Skeletal muscle satellite cell (primary cell): Measurements from ENCODE around the gene ZNF710.
"Not testable (repeated sequence)": the region's sequence is repeated elsewhere in the genome, so short reads cannot be mapped to it uniquely, and the experiment has no call there.

Experiments
- H3K27me3 ChIP-seq: 2 replicates; pipeline ENCODE4 v1.7.0; 2013; ENCODE audit warnings: low read length; ENCODE audit not compliant: control insufficient read depth, insufficient read depth
- H3K36me3 ChIP-seq: 2 replicates; pipeline ENCODE4 v1.7.0; 2013; ENCODE audit warnings: mild to moderate bottlenecking, control low read depth, low read length; ENCODE audit not compliant: insufficient read depth
- H3K4me1 ChIP-seq: 2 replicates; pipeline ENCODE4 v1.7.0; 2013; ENCODE audit warnings: low read length; ENCODE audit not compliant: control insufficient read depth, insufficient read depth
- H3K4me2 ChIP-seq: 2 replicates; pipeline ENCODE4 v1.7.0; 2013; ENCODE audit warnings: mild to moderate bottlenecking, low read length
- H3K4me3 ChIP-seq: 2 replicates; pipeline ENCODE4 v1.7.0; 2013; ENCODE audit warnings: low read length
- H3K9ac ChIP-seq: 2 replicates; pipeline ENCODE4 v1.7.0; 2013; ENCODE audit warnings: mild to moderate bottlenecking, low read depth, low read length, moderate library complexity
- H3K9me3 ChIP-seq: replicated peaks from 2 replicates; pipeline ENCODE4 v1.7.0; 2013; ENCODE audit warnings: mild to moderate bottlenecking, control low read depth, low read length

ZNF710 gene

DNA sequence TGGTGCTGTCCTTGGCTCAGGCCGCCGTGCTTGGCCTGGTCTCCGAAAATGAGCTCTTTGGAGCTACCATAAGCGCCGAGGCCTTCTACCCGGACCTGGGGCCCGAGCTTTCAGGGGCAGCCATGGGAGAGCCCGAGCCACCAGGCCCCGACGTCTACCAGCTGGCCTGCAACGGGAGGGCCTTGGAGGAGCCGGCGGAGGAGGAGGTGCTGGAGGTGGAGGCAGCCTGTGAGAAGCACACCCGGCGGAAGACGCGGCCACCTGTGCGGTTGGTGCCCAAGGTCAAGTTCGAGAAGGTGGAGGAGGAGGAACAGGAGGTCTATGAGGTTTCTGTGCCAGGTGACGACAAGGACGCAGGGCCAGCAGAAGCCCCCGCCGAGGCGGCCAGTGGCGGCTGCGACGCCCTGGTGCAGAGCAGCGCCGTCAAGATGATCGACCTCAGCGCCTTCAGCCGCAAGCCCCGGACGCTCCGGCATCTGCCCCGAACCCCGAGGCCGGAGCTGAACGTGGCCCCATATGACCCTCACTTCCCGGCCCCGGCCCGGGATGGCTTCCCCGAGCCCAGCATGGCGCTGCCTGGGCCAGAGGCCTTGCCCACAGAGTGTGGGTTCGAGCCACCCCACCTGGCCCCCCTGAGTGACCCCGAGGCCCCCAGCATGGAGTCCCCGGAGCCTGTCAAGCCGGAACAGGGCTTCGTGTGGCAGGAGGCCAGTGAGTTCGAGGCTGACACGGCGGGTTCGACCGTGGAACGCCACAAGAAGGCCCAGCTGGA is 66.2 kb downstream of the ZNF710 start:
- H3K9ac ChIP-seq, result no peak overlapping the region
- H3K4me1 ChIP-seq, result no peaks in the 10 kb centered on the region
- no peaks in the 10 kb centered on the region for H3K27me3 ChIP-seq
- no peaks in the 10 kb centered on the region for H3K9me3 ChIP-seq
- no peak overlapping the region for H3K4me2 ChIP-seq
- H3K36me3 ChIP-seq, result peaks cover 4% of the 10 kb centered on the region
- no peak overlapping the region for H3K4me3 ChIP-seq

DNA sequence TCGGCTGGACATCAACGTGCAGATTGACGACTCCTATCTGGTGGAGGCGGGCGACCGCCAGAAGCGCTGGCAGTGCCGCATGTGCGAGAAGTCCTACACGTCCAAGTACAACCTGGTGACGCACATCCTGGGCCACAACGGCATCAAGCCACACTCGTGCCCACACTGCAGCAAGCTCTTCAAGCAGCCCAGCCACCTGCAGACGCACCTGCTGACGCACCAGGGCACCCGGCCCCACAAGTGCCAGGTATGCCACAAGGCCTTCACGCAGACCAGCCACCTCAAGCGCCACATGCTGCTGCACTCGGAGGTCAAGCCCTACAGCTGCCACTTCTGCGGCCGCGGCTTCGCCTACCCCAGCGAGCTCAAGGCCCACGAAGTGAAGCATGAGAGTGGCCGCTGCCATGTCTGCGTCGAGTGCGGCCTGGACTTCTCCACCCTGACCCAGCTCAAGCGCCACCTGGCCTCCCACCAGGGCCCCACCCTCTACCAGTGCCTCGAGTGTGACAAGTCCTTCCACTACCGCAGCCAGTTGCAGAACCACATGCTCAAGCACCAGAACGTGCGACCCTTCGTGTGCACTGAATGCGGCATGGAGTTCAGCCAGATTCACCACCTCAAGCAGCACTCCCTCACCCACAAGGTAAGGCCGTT is 67.0 kb downstream of the ZNF710 start:
- no peaks in the 10 kb centered on the region for H3K4me1 ChIP-seq
- H3K4me3 ChIP-seq, result no peak overlapping the region
- peaks cover 4% of the 10 kb centered on the region for H3K36me3 ChIP-seq

DNA sequence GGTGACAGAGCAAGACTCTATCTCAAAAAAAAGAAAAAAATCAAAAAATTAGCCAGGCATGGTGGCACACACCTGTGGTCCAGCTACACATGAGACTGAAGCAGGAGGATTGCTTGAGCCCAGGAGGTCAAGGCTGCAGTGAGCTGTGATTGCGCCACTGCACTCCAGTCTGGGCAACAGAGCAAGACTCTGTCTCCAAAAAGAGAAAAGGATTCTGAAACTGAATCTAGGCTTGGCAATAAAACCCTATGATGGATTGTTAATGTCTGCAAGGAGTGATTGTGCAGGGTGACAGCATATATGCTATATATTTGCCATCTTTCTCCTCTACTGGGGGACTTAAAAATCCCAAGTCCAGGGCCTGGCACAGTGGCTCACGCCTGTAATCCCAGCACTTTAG is 69.5 kb downstream of the ZNF710 start:
- H3K9me3 ChIP-seq, H3K4me2 ChIP-seq, H3K4me1 ChIP-seq, H3K9ac ChIP-seq, H3K27me3 ChIP-seq, H3K4me3 ChIP-seq: not testable (repeated sequence)
- H3K36me3 ChIP-seq, result peaks cover 14% of the 10 kb centered on the region

More for the DNA sequence above, 67.0 kb downstream of the ZNF710 start:
- Histone ChIP-seq H3K27me3 (no peaks in the 10 kb centered on the region), H3K9ac (no peak overlapping the region), H3K4me2 (no peak overlapping the region), H3K9me3 (no peaks in the 10 kb centered on the region)

DNA sequence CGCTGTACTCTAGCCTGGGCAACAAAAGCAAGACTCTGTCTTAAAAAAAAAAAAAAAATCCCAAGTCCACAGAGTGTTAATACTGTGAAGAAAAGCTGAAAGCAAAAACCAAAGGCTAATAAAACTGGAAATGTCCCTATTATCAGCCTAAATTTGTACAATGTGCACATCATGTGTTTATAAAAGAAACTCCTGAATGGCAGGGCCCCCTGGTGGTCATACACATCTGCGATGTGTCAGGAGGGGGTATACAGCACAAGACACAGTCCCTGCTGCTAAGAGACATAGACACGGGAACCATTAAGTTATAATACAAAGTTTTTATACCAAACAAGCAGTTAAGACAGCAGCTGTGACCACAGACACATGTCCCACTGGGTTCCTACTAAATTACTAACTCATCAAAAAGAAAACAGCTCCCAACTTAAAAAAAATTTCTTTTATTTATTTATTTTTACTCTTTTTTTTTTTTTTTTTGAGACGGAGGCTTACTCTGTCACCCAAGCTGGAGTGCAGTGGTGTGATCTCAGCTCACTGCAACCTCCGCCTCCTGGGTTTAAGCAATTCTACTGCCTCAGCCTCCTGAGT is 70.2 kb downstream of the ZNF710 start:
- Histone ChIP-seq H3K36me3 (peaks cover 17% of the 10 kb centered on the region), H3K9me3 (no peaks in the 10 kb centered on the region), H3K4me1 (no peaks in the 10 kb centered on the region), H3K4me3 (no peak overlapping the region), H3K4me2 (no peak overlapping the region), H3K27me3 (no peaks in the 10 kb centered on the region), H3K9ac (no peak overlapping the region)

DNA sequence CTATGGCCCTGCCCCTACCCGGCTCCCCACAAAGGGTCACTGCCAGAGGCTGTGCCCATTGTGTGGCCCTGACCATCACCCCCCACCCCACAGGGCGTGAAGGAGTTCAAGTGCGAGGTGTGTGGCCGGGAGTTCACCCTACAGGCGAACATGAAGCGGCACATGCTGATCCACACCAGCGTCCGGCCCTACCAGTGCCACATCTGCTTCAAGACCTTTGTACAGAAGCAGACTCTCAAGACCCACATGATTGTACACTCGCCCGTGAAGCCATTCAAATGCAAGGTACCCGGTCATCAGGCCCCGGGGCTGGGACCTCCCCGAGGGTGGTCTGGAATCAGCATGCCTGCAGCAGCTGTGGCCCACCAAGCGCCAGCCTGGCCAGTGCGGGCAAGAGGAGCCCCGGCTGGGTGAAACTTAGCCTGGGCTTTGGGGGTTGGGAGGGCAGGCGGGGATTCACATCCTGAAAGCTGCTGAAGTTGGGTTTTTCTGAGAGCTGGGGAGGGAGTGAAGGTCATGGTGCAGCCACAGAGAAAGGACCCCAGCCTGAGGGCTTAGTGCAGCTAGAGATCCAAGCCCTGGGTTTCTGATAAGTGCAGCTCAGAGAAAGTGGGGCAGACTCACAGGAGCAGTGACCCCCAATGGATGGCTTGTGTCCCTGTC is 72.0 kb downstream of the ZNF710 start:
- no peaks in the 10 kb centered on the region for H3K4me1 ChIP-seq
- peaks cover 17% of the 10 kb centered on the region for H3K36me3 ChIP-seq
- H3K4me3 ChIP-seq, result no peak overlapping the region
- H3K27me3 ChIP-seq, result no peaks in the 10 kb centered on the region
- no peaks in the 10 kb centered on the region for H3K9me3 ChIP-seq
- no peak overlapping the region for H3K9ac ChIP-seq
- H3K4me2 ChIP-seq, result no peak overlapping the region

DNA sequence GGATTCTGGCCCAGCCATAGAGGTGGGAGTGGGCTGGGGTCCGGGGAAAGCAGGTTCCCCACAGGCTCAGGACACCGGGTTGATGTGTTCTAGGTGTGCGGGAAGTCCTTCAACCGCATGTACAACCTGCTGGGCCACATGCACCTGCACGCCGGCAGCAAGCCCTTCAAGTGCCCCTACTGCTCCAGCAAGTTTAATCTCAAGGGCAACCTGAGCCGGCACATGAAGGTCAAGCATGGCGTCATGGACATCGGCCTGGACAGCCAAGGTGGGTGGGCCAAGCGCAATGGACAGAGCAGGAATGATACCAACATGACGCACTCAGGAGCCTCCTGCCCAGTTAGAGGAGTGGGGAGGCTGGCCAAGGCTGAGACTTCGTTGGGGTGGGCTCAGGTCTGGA is 72.9 kb downstream of the ZNF710 start:
- Histone ChIP-seq H3K4me2 (no peak overlapping the region), H3K27me3 (no peaks in the 10 kb centered on the region), H3K4me1 (no peaks in the 10 kb centered on the region), H3K36me3 (peaks cover 13% of the 10 kb centered on the region), H3K4me3 (no peak overlapping the region), H3K9me3 (no peaks in the 10 kb centered on the region), H3K9ac (no peak overlapping the region)

DNA sequence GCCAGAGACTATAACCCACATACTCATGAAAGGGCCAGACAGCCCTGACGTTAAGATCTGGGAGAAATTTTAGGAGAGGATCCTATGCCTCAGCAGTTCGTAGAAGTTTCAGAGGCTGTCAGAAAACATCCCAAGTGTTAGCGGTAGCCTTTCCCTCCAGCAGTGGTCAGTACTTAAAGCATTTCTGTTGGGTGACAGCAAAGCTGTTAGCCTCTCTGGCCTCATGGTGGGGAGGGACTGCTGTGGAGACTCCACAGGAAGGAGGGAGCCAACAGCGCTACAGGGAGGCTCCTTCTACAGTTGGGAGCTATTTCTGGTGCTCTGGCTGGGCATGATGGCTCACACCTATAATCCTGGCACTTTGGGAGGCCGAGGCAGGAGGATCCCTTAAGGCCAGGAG is 73.8 kb downstream of the ZNF710 start:
- Histone ChIP-seq H3K27me3 (no peaks in the 10 kb centered on the region), H3K4me2 (no peak overlapping the region), H3K4me3 (no peak overlapping the region), H3K36me3 (peaks cover 13% of the 10 kb centered on the region), H3K9ac (no peak overlapping the region), H3K9me3 (no peaks in the 10 kb centered on the region), H3K4me1 (no peaks in the 10 kb centered on the region)

DNA sequence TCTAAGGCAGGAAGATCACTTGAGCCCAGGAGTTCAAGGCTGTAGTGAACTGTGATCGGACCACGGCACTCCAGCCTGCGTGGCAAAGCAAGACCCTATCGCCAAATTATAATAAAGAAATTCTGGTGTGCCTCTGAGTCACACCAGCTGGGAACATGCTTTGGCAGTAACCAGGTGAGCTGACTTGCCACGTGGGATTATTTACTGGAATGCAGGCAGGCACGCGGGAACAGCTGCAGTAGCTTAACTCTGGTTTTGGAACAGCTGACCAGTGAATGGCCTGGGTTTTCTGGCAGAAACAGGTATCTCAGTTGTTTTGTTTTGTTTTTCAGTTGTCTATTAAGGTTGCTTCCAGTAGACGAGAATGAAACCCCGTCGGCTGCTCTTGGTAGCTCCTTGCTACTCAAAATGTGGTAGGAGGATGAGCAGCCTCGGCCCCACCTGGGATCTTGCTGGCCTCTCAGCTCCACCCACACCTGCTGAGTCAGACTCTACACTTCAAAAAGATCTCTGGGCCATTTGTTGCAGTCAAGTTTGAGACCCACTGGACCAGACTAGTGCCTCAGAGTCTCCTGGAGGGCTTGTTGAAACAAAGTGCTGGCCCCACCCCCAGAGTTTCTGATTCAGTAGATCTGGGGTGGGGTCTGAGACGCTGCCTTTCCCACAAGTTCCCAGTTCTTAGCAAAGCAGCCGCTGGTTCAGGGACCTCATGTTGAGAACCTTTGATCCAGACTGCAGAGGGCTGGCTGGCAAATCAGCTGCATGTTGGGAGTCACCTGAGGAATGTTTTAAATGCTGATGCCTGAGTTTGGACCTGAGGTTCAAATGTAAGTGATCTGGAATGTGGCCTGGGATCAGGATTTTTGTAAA is 74.5 kb downstream of the ZNF710 start:
- Histone ChIP-seq H3K27me3 (no peaks in the 10 kb centered on the region), H3K4me2 (no peak overlapping the region), H3K4me3 (no peak overlapping the region), H3K4me1 (no peaks in the 10 kb centered on the region), H3K9ac (no peak overlapping the region), H3K36me3 (peaks cover 19% of the 10 kb centered on the region), H3K9me3 (no peaks in the 10 kb centered on the region)

DNA sequence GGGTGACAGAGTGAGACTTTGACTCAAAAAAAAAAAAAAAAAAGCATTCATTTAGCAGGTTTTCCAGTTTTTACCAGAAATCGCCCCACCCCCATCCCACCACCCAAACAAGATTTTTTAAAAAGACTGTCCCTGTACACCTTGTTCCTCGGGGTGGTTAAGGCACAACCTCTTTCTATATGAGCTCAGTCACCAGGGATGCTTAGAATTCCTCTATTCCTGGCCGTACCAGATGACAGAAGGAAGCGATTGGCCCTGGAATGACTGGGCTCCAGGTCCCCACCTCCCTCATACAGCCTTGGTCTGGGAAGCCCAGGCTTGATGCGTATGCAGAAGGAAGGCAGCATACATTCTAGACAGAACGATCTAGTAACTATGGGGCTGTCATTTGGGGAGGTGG is 75.6 kb downstream of the ZNF710 start:
- Histone ChIP-seq H3K9ac (no peak overlapping the region), H3K4me1 (no peaks in the 10 kb centered on the region), H3K27me3 (no peaks in the 10 kb centered on the region), H3K36me3 (peaks cover 21% of the 10 kb centered on the region), H3K4me2 (no peak overlapping the region), H3K9me3 (no peaks in the 10 kb centered on the region), H3K4me3 (no peak overlapping the region)

DNA sequence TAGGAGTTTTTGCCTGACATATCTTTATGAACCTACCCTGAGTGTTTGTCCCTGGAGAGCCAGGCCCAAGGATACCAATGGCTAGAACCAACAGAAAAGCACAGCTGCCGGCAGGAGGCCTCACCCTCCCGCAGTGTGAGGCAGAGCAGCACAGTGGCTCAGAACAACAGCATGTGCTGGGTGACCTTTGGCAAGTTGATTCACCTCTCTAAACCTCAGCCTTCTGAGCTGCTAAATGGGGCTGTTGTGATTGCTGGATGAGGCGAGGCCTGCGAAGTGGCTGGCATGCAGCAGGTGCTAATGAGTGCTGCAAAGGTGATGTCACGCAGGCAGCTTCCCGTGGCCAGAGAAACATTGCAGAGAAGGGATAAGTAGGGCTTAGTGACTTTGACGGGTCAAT is 77.8 kb downstream of the ZNF710 start:
- Histone ChIP-seq H3K9me3 (no peaks in the 10 kb centered on the region), H3K4me1 (no peaks in the 10 kb centered on the region), H3K36me3 (peaks cover 24% of the 10 kb centered on the region), H3K4me2 (no peak overlapping the region), H3K9ac (no peak overlapping the region), H3K4me3 (no peak overlapping the region), H3K27me3 (no peaks in the 10 kb centered on the region)
